Panc1 (cell line): ENCODE measurements around the gene ELFN2.

Source experiments
- POLR2AphosphoS5 ChIP-seq: IDR thresholded peaks from 2 replicates; pipeline ENCODE4 v1.6.1; 2012; ENCODE audit warnings: mild to moderate bottlenecking, low read depth, low read length, moderate library complexity
- SIN3A ChIP-seq: IDR thresholded peaks from 2 replicates; pipeline ENCODE4 v1.6.1; 2012; ENCODE audit warnings: low read depth, mild to moderate bottlenecking, low read length, moderate library complexity, borderline replicate concordance; ENCODE audit not compliant: insufficient read depth
- TF ChIP-seq, protein P1 (sequence below): fragments of 450-650 bp; IDR thresholded peaks from 2 replicates; pipeline ENCODE4 v1.5.1; 2017; ENCODE audit warnings: mild to moderate bottlenecking

GRCh38 chr22:37379722-37380121 lies 47.6 kb downstream of the ELFN2 start:
- TF ChIP-seq, protein P1, sequence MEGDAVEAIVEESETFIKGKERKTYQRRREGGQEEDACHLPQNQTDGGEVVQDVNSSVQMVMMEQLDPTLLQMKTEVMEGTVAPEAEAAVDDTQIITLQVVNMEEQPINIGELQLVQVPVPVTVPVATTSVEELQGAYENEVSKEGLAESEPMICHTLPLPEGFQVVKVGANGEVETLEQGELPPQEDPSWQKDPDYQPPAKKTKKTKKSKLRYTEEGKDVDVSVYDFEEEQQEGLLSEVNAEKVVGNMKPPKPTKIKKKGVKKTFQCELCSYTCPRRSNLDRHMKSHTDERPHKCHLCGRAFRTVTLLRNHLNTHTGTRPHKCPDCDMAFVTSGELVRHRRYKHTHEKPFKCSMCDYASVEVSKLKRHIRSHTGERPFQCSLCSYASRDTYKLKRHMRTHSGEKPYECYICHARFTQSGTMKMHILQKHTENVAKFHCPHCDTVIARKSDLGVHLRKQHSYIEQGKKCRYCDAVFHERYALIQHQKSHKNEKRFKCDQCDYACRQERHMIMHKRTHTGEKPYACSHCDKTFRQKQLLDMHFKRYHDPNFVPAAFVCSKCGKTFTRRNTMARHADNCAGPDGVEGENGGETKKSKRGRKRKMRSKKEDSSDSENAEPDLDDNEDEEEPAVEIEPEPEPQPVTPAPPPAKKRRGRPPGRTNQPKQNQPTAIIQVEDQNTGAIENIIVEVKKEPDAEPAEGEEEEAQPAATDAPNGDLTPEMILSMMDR, result no peak
- TF ChIP-seq SIN3A (no peak), POLR2AphosphoS5 (no peak)
